ENCODE measurements around the gene PROZ. TPM values are rescaled to one million over a fixed set of nuclear protein-coding genes. Genes with fewer than 3 reads are reported as not detected.
"Not testable (repeated sequence)": the region's sequence is repeated elsewhere in the genome, so short reads cannot be mapped to it uniquely, and the experiment has no call there.

PROZ gene, protein sequence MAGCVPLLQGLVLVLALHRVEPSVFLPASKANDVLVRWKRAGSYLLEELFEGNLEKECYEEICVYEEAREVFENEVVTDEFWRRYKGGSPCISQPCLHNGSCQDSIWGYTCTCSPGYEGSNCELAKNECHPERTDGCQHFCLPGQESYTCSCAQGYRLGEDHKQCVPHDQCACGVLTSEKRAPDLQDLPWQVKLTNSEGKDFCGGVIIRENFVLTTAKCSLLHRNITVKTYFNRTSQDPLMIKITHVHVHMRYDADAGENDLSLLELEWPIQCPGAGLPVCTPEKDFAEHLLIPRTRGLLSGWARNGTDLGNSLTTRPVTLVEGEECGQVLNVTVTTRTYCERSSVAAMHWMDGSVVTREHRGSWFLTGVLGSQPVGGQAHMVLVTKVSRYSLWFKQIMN
- total RNA-seq: not detected

DNA sequence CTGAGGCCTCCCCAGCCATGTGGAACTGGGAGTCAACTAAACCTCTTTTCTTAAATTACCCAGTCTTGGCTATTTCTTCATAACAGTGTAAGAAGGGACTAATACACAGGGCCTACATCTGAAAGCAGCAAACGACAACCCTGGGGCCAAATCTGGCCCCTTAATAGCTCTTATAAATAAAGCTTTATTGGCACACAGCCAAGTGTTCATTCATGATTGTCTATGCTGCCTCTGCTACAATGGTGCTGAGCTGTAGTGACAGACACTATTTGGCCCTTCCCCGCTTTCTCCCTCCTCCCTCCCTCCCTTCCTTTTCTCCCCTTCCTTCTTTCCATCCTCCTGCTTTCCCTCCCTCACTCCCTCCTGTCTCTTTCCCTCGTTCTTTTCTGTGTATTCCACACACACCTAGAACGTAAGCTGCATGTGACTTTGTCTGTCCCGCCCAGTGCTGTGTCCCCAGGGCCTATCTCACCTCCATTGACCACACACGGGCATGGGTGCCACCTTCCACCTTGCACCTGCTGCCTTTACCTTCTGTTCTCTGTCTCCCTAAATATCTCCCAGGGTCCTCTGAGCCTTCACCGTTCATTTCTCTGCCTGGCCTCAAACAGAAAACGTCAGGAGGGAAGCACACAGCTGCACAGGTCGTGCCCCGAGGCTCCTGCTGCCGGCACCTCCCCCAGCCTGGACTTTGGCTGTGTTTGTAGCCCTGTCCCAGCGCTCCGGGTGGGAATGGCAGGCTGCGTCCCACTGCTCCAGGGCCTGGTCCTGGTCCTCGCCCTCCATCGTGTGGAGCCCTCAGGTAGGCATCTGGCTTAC, at the start of gene PROZ:
TSS of gene PROZ (plus strand) at position 720 of the 819 bp plus-strand sequence. CDS start at position 733, 13 bp downstream.
- no peak for DNase-seq (ENCODE audit: low spot score in 2 of 2)
- Histone ChIP-seq H3K4me3 (no peak within 1 kb of the TSS), H3K9me3 (no peaks in the 10 kb centered on the region), H3K27me3 (peaks cover 0 to 43% of the 10 kb centered on the region in 2 donors), H3K36me3 (no peaks in the 10 kb centered on the region), H3K27ac (no peak within 1 kb of the TSS), H3K4me1 (peaks cover 0 to 8% (median 3%) of the 10 kb centered on the region in 4 donors)
- no peak for TF ChIP-seq EP300 (IDR thresholded peaks at IDR 0.05)
- TF ChIP-seq, protein P1, sequence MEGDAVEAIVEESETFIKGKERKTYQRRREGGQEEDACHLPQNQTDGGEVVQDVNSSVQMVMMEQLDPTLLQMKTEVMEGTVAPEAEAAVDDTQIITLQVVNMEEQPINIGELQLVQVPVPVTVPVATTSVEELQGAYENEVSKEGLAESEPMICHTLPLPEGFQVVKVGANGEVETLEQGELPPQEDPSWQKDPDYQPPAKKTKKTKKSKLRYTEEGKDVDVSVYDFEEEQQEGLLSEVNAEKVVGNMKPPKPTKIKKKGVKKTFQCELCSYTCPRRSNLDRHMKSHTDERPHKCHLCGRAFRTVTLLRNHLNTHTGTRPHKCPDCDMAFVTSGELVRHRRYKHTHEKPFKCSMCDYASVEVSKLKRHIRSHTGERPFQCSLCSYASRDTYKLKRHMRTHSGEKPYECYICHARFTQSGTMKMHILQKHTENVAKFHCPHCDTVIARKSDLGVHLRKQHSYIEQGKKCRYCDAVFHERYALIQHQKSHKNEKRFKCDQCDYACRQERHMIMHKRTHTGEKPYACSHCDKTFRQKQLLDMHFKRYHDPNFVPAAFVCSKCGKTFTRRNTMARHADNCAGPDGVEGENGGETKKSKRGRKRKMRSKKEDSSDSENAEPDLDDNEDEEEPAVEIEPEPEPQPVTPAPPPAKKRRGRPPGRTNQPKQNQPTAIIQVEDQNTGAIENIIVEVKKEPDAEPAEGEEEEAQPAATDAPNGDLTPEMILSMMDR (IDR thresholded peaks at IDR 0.05): no peak
- no peak for TF ChIP-seq POLR2A (IDR thresholded peaks at IDR 0.05)
- WGBS, 2 donors: 43 to 59% methylated on average over 16 of the region's 16 CpGs

DNA sequence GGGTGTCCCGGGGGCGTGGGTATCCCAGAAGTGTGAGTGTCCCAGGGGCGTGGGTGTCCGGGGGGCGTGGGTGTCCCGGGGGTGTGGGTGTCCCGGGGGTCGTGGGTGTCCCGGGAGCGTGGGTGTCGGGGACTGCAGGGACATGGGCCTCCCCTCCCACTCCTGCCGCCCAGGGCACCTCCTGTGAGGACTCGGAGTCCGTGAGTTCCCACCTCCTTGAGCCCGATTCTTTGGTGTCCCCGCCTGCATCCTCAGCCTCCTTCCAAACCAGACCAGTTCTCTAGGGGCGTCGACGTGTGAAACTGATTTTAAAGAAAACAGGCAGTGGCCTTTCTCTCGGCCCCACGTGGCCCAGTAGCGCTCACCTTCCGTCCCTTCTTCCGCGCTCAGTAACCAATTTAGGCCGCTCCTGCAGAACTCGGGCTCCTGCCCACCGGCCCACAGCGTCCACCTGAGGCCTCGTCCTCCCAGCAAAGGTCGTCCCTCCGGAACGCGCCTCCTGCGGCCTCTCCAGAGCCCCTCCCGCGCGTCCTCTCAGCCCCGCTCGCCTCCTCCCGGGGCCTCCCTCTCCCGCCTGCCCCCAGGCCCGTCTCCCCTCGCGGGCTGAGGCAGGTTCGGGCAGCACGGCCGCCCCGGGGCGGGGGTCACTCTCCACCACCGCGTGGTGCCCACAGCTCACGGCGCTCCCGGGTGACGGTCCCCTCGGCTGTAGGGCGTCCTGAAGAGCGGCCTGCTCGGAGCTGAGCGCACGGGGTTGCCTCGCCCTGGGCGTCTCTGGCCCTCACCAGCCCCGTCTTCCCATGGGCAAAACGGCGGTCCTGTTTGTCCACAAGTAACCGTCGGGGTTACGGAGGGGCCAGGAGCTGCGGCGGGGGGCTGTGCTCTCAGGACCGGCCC, 49.0 kb upstream of the PROZ start:
- no peaks in the 10 kb centered on the region for H3K36me3 ChIP-seq
- no peak overlapping the region for H3K27ac ChIP-seq
- peak overlapping the region in 1 of 4 donors; percentile 33 for H3K4me3 ChIP-seq
- WGBS, 2 donors: 28 to 41% methylated on average over 56 to 57 of the region's 73 CpGs
- TF ChIP-seq POLR2A (IDR thresholded peaks at IDR 0.05) (no peak), EP300 (IDR thresholded peaks at IDR 0.05) (no peak)
- TF ChIP-seq, protein P1 (IDR thresholded peaks at IDR 0.05): no peak
- H3K4me1 ChIP-seq: peaks cover 0 to 20% (median 10%) of the 10 kb centered on the region in 4 donors
- peaks cover 0 to 32% of the 10 kb centered on the region in 2 donors for H3K27me3 ChIP-seq
- no peak for DNase-seq (ENCODE audit: low spot score in 2 of 2)
- H3K9me3 ChIP-seq: no peaks in the 10 kb centered on the region

DNA sequence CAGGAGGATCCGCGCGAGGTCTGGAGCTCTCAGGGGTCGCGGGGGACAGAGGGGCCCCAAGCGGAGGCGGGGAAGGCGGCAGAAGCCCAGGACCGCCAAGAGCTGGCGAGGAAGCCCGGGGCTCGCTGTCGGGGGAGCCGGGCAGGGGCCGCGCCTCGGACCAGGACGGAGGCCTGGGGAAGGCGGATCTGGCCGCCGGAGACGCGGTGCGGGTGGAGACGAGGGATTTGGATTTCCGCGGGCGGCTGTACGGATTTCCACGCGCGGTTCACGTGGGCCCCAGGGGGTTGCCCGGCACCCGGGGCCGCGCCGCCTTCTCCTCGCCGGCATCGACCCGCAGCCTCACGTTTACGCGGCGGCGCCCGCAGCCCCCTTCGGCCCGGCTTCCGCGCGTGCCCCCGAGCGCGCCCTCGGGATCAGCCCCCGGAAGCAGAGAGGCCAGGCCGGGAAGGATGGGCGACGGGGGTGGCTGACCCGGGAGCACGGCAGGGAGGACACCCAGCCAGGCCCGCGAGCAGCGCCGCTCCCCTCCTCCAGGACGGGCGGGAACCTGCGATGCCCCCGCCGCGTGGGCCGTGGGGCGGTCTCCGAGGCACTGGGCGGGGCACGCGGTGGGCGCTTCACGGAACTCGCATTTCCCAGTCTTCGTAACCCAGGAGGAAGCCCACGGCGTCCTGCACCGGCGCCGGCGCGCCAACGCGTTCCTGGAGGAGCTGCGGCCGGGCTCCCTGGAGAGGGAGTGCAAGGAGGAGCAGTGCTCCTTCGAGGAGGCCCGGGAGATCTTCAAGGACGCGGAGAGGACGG, 48.2 kb upstream of the PROZ start:
- 2 to 4% methylated on average over 5 to 53 of the region's 99 CpGs for WGBS, 2 donors
- Histone ChIP-seq H3K36me3 (no peaks in the 10 kb centered on the region), H3K27ac (no peak overlapping the region), H3K4me1 (peaks cover 0 to 20% (median 10%) of the 10 kb centered on the region in 4 donors), H3K27me3 (peaks cover 0 to 29% of the 10 kb centered on the region in 2 donors), H3K4me3 (peak overlapping the region in 2 of 4 donors; percentile 33 to 46), H3K9me3 (no peaks in the 10 kb centered on the region)
- no peak for DNase-seq (ENCODE audit: low spot score in 2 of 2)
- TF ChIP-seq, protein P1 (IDR thresholded peaks at IDR 0.05): no peak
- TF ChIP-seq EP300 (IDR thresholded peaks at IDR 0.05): no peak

DNA sequence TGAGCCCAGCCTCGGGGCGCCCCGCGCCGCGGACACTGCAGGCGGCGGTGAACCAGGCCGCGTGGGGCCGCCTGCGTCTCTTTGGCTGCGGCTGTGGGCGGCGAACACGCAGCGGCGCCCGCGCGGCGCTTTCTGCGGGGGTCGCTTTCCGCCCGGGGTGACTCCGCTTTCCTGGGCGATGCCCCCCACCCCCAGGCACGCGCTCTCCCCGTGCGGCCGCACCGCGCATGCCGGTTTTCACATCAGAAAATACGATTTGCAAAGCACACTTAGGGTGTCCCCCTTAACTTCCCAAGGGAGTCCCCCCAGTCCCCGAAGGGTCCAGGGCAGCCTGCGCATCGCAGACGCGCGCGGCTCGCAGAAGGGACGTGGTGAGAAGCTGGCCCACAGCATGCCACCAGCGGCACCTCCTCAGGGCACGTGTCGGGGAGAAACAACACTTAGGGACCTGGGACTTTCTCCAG, 47.6 kb upstream of the PROZ start:
- no peak for DNase-seq (ENCODE audit: low spot score in 2 of 2)
- no peaks in the 10 kb centered on the region for H3K36me3 ChIP-seq
- peak overlapping the region in 2 of 4 donors; percentile 33 to 46 for H3K4me3 ChIP-seq
- no peak overlapping the region for H3K27ac ChIP-seq
- 31 to 64% methylated on average over 12 to 16 of the region's 49 CpGs for WGBS, 2 donors
- H3K27me3 ChIP-seq: peaks cover 0 to 29% of the 10 kb centered on the region in 2 donors
- peaks cover 0 to 20% (median 10%) of the 10 kb centered on the region in 4 donors for H3K4me1 ChIP-seq
- H3K9me3 ChIP-seq: no peaks in the 10 kb centered on the region
- no peak for TF ChIP-seq EP300 (IDR thresholded peaks at IDR 0.05)
- TF ChIP-seq POLR2A (IDR thresholded peaks at IDR 0.05): no peak
- TF ChIP-seq, protein P1 (IDR thresholded peaks at IDR 0.05): no peak

DNA sequence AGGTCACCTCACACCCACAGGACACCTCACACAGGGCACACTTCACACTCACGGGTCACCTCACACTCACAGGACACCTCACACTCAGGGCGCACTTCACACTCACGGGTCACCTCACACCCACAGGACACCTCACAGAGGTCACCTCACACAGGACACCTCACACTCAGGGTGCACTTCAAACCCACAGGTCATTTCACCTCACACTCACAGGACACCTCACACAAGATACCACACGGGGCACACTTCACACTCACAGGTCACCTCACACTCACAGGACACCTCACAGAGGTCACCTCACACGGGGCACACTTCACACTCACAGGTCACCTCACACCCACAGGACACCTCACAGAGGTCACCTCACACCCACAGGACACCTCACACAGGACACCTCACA, 46.6 kb upstream of the PROZ start:
- Histone ChIP-seq H3K4me1 (peaks cover 0 to 20% (median 10%) of the 10 kb centered on the region in 4 donors), H3K27me3 (peaks cover 0 to 29% of the 10 kb centered on the region in 2 donors)
- not testable (repeated sequence) for H3K36me3 ChIP-seq; H3K27ac ChIP-seq; DNase-seq (ENCODE audit: low spot score in 2 of 2); H3K9me3 ChIP-seq; H3K4me3 ChIP-seq
- WGBS, 2 donors: 92 to 96% methylated on average over 5 of the region's 5 CpGs

DNA sequence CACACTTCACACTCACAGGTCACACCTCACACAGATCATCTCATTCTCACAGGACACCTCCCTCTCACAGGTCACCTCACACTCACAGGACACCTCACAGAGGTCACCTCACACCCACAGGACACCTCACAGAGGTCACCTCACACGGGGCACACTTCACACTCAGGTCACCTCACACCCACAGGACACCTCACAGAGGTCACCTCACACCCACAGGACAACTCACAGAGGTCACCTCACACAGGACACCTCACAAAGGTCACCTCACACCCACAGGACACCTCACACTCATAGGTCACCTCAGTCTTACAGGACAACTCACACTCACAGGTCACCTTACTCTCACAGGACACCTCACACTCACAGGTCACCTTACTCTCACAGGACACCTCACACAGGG, 46.0 kb upstream of the PROZ start:
- not testable (repeated sequence) for H3K4me3 ChIP-seq; H3K36me3 ChIP-seq; DNase-seq (ENCODE audit: low spot score in 2 of 2); H3K27ac ChIP-seq; H3K9me3 ChIP-seq
- Histone ChIP-seq H3K27me3 (peaks cover 0 to 29% of the 10 kb centered on the region in 2 donors), H3K4me1 (peaks cover 0 to 20% (median 10%) of the 10 kb centered on the region in 4 donors)
- 67 to 71% methylated on average over 1 of the region's 1 CpG for WGBS, 2 donors
